ENCODE results near the gene WASF2.
"Not testable (repeated sequence)": the region's sequence is repeated elsewhere in the genome, so short reads cannot be mapped to it uniquely, and the experiment has no call there.

WASF2 gene

GRCh38 chr1:27394925-27395324 lies 95.0 kb downstream of the WASF2 start:
- no peak overlapping the region for H3K4me3 ChIP-seq (ENCODE audit: low read length)
- H3K36me3 ChIP-seq (ENCODE audit: control insufficient read depth, insufficient read depth, low read length): no peaks in the 10 kb centered on the region
- no peak overlapping the region for H3K9ac ChIP-seq (ENCODE audit: low read length)
- no peaks in the 10 kb centered on the region for H3K9me3 ChIP-seq (ENCODE audit: control insufficient read depth, low read length)
- peaks cover 36% of the 10 kb centered on the region for H3K4me1 ChIP-seq (ENCODE audit: control insufficient read depth, insufficient read depth, low read length)
- H3K27me3 ChIP-seq (ENCODE audit: control insufficient read depth, insufficient read depth, low read length): no peaks in the 10 kb centered on the region

DNA sequence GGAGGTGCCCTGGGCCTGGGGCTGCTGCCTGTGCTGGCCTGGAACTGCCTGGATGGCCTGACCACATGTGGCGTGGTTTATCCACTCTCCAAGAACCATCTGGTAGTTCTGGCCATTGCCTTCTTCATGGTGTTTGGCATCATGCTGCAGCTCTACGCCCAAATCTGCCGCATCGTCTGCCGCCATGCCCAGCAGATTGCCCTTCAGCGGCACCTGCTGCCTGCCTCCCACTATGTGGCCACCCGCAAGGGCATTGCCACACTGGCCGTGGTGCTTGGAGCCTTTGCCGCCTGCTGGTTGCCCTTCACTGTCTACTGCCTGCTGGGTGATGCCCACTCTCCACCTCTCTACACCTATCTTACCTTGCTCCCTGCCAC lies 95.7 kb downstream of the WASF2 start:
- Histone ChIP-seq H3K4me1 (ENCODE audit: control insufficient read depth, insufficient read depth, low read length) (peaks cover 30% of the 10 kb centered on the region), H3K4me3 (ENCODE audit: low read length) (no peak overlapping the region), H3K9me3 (ENCODE audit: control insufficient read depth, low read length) (no peaks in the 10 kb centered on the region), H3K36me3 (ENCODE audit: control insufficient read depth, insufficient read depth, low read length) (no peaks in the 10 kb centered on the region), H3K9ac (ENCODE audit: low read length) (no peak overlapping the region), H3K27me3 (ENCODE audit: control insufficient read depth, insufficient read depth, low read length) (no peaks in the 10 kb centered on the region)

DNA sequence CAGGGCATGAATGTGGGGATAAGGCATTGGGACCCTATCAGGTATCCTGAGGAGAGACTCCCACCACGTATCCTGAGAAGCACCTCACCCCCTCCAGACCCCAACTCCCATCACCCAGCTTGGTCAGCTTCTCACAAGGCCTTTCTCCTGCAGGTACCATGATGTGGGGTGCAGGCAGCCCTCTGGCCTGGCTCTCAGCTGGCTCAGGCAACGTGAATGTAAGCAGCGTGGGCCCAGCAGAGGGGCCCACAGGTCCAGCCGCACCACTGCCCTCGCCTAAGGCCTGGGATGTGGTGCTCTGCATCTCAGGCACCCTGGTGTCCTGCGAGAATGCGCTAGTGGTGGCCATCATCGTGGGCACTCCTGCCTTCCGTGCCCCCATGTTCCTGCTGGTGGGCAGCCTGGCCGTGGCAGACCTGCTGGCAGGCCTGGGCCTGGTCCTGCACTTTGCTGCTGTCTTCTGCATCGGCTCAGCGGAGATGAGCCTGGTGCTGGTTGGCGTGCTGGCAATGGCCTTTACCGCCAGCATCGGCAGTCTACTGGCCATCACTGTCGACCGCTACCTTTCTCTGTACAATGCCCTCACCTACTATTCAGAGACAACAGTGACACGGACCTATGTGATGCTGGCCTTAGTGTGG lies 96.2 kb downstream of the WASF2 start:
- no peaks in the 10 kb centered on the region for H3K27me3 ChIP-seq (ENCODE audit: control insufficient read depth, insufficient read depth, low read length)
- peaks cover 25% of the 10 kb centered on the region for H3K4me1 ChIP-seq (ENCODE audit: control insufficient read depth, insufficient read depth, low read length)
- no peaks in the 10 kb centered on the region for H3K36me3 ChIP-seq (ENCODE audit: control insufficient read depth, insufficient read depth, low read length)
- H3K9ac ChIP-seq (ENCODE audit: low read length): no peak overlapping the region
- H3K4me3 ChIP-seq (ENCODE audit: low read length): no peak overlapping the region
- H3K9me3 ChIP-seq (ENCODE audit: control insufficient read depth, low read length): no peaks in the 10 kb centered on the region

DNA sequence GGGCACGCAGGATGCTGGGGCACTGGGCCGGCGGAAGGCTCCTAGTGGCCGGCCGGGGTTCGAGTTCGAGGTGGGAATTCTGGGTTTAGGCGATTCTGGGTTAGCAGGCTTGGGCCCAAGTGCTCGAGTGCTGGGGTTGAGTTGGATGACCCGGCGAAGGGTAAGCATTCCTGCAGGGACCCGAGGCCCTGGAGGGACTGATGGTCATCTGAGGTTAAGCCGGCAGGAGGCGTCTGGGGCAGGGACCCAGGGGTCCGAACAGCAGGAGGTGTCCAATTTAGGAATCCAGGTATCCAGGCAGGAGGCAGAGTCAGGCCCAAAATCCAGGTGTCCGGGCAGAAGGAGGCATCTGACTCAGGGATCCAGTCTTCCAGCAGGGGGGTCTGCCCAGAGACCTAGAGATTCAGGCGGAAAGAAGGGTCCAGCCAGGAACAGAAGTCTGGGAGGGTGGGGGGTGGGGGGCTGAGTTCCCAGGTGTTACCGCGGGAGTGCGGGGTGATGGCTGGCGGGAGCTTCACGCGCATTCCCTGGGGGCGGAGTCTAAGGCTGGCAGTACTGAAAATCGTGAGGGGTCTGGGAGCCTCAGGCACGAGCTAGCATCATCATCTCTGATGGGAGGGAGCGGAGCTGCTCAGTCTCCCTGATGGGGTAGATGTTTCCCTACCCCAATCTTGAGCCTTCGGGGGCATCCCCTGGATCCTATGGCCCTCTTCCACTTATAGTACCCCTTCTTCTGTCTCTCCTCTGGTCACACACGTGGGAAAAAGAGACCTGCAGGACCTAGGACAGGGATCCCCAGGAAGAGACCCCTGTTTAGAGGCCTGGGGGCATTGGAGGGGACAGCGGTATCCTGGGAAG lies 97.0 kb downstream of the WASF2 start:
- H3K9ac ChIP-seq (ENCODE audit: low read length): peak overlapping the region; percentile 56
- no peak overlapping the region for H3K4me3 ChIP-seq (ENCODE audit: low read length)
- H3K9me3 ChIP-seq (ENCODE audit: control insufficient read depth, low read length): no peaks in the 10 kb centered on the region
- H3K36me3 ChIP-seq (ENCODE audit: control insufficient read depth, insufficient read depth, low read length): no peaks in the 10 kb centered on the region
- H3K4me1 ChIP-seq (ENCODE audit: control insufficient read depth, insufficient read depth, low read length): peaks cover 20% of the 10 kb centered on the region
- no peaks in the 10 kb centered on the region for H3K27me3 ChIP-seq (ENCODE audit: control insufficient read depth, insufficient read depth, low read length)

- H3K4me1 ChIP-seq (ENCODE audit: control insufficient read depth, insufficient read depth, low read length): peaks cover 20% of the 10 kb centered on the region
- H3K9ac ChIP-seq (ENCODE audit: low read length): peak within 1 kb of the TSS; percentile 56
Measured at GRCh38 chr1:27392096-27392777, 97.7 kb downstream of the WASF2 start, which contains the start of gene GPR3. TSS of gene GPR3 (plus strand) at chr1:27392622. CDS start at chr1:27393799, 1,177 bp downstream.

DNA sequence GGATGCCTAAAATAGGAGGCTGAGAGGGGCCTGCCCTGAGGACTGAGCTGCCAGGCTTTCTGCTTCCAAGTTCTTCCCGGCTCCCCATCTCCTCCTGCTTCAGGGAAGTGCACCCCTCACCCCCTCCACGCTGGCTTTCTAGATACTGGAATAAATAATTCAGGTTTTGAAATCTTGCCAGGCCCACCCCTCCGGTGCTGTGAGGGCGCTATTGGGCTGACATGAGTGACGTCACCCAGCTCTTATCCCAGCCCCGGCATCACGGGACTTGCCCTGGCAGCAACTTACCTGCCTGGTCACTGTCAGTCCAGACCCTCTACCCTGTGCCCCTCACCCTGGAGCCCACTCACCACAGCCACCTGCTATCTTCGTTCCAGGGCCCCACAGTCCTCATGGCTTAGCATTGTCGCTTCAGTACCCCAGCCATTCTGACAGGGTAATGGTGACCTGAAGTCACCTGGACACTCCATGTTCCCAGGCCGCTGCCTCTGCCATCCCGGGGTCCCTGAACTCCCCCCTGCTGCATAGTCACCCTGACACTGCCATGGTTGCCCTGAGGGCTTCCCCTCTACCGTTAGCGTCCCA lies 98.4 kb downstream of the WASF2 start:
- H3K4me1 ChIP-seq (ENCODE audit: control insufficient read depth, insufficient read depth, low read length): peaks cover 20% of the 10 kb centered on the region
- H3K27me3 ChIP-seq (ENCODE audit: control insufficient read depth, insufficient read depth, low read length): no peaks in the 10 kb centered on the region
- H3K9me3 ChIP-seq (ENCODE audit: control insufficient read depth, low read length): no peaks in the 10 kb centered on the region
- peak overlapping the region; percentile 8 for H3K9ac ChIP-seq (ENCODE audit: low read length)
- H3K36me3 ChIP-seq (ENCODE audit: control insufficient read depth, insufficient read depth, low read length): no peaks in the 10 kb centered on the region
- H3K4me3 ChIP-seq (ENCODE audit: low read length): no peak overlapping the region

More at GRCh38 chr1:27392096-27392777, 97.7 kb downstream of the WASF2 start, which contains the start of gene GPR3:
- H3K9me3 ChIP-seq (ENCODE audit: control insufficient read depth, low read length): no peaks in the 10 kb centered on the region
- no peak within 1 kb of the TSS for H3K4me3 ChIP-seq (ENCODE audit: low read length)
- no peaks in the 10 kb centered on the region for H3K27me3 ChIP-seq (ENCODE audit: control insufficient read depth, insufficient read depth, low read length)
- H3K36me3 ChIP-seq (ENCODE audit: control insufficient read depth, insufficient read depth, low read length): no peaks in the 10 kb centered on the region

GRCh38 chr1:27388337-27389005 lies 101.5 kb downstream of the WASF2 start:
- no peak overlapping the region for H3K4me3 ChIP-seq (ENCODE audit: low read length)
- H3K36me3 ChIP-seq (ENCODE audit: control insufficient read depth, insufficient read depth, low read length): no peaks in the 10 kb centered on the region
- no peaks in the 10 kb centered on the region for H3K27me3 ChIP-seq (ENCODE audit: control insufficient read depth, insufficient read depth, low read length)
- no peak overlapping the region for H3K9ac ChIP-seq (ENCODE audit: low read length)
- H3K9me3 ChIP-seq (ENCODE audit: control insufficient read depth, low read length): no peaks in the 10 kb centered on the region
- peaks cover 21% of the 10 kb centered on the region for H3K4me1 ChIP-seq (ENCODE audit: control insufficient read depth, insufficient read depth, low read length)

- not testable (repeated sequence) for H3K9me3 ChIP-seq (ENCODE audit: control insufficient read depth, low read length); H3K36me3 ChIP-seq (ENCODE audit: control insufficient read depth, insufficient read depth, low read length); H3K4me3 ChIP-seq (ENCODE audit: low read length); H3K9ac ChIP-seq (ENCODE audit: low read length)
- peaks cover 16% of the 10 kb centered on the region for H3K4me1 ChIP-seq (ENCODE audit: control insufficient read depth, insufficient read depth, low read length)
- peaks cover 14% of the 10 kb centered on the region for H3K27me3 ChIP-seq (ENCODE audit: control insufficient read depth, insufficient read depth, low read length)
Measured at GRCh38 chr1:27384797-27385196, 105.2 kb downstream of the WASF2 start.

GRCh38 chr1:27383661-27384060 lies 106.3 kb downstream of the WASF2 start:
- Histone ChIP-seq H3K36me3 (ENCODE audit: control insufficient read depth, insufficient read depth, low read length) (no peaks in the 10 kb centered on the region), H3K27me3 (ENCODE audit: control insufficient read depth, insufficient read depth, low read length) (peaks cover 14% of the 10 kb centered on the region), H3K9me3 (ENCODE audit: control insufficient read depth, low read length) (no peaks in the 10 kb centered on the region), H3K4me1 (ENCODE audit: control insufficient read depth, insufficient read depth, low read length) (peaks cover 20% of the 10 kb centered on the region), H3K9ac (ENCODE audit: low read length) (no peak overlapping the region), H3K4me3 (ENCODE audit: low read length) (no peak overlapping the region)

GRCh38 chr1:27383039-27383605 lies 106.8 kb downstream of the WASF2 start, which contains the start of gene CD164L2:
TSS of gene CD164L2 (minus strand) at chr1:27383333. CDS start at chr1:27383239, 94 bp downstream.
- H3K4me1 ChIP-seq (ENCODE audit: control insufficient read depth, insufficient read depth, low read length): peaks cover 20% of the 10 kb centered on the region
- no peak within 1 kb of the TSS for H3K9ac ChIP-seq (ENCODE audit: low read length)
- no peaks in the 10 kb centered on the region for H3K9me3 ChIP-seq (ENCODE audit: control insufficient read depth, low read length)
- no peak within 1 kb of the TSS for H3K4me3 ChIP-seq (ENCODE audit: low read length)
- no peaks in the 10 kb centered on the region for H3K36me3 ChIP-seq (ENCODE audit: control insufficient read depth, insufficient read depth, low read length)
- H3K27me3 ChIP-seq (ENCODE audit: control insufficient read depth, insufficient read depth, low read length): peaks cover 14% of the 10 kb centered on the region
